ENCODE data around the gene HOPX. TPM values are rescaled to one million over a fixed set of nuclear protein-coding genes. Genes with fewer than 3 reads are reported as not detected.
"Not testable (repeated sequence)": the region's sequence is repeated elsewhere in the genome, so short reads cannot be mapped to it uniquely, and the experiment has no call there.

The HOPX gene
- polyA plus RNA-seq, 3 donors, result 13.9 to 20.4 (median 15.8) TPM

GRCh38 chr4:56696056-56696455 lies 15.0 kb upstream of the HOPX start:
- DNase-seq (ENCODE audit: extremely low read depth in 1 of 11, low read depth in 9 of 11, low spot score in 4 of 11), result no peak

- DNase-seq (ENCODE audit: extremely low read depth in 1 of 11, low read depth in 9 of 11, low spot score in 4 of 11), result not testable (repeated sequence)
Measured at GRCh38 chr4:56693476-56693875, 12.4 kb upstream of the HOPX start.

GRCh38 chr4:56692576-56692975 lies 11.5 kb upstream of the HOPX start:
- DNase-seq (ENCODE audit: extremely low read depth in 1 of 11, low read depth in 9 of 11, low spot score in 4 of 11), result no peak

- DNase-seq (ENCODE audit: extremely low read depth in 1 of 11, low read depth in 9 of 11, low spot score in 4 of 11), result no peak
Measured at GRCh38 chr4:56691425-56691824, 10.3 kb upstream of the HOPX start.

- DNase-seq (ENCODE audit: extremely low read depth in 1 of 11, low read depth in 9 of 11, low spot score in 4 of 11), result no peak
Measured at GRCh38 chr4:56690393-56690792, 9.3 kb upstream of the HOPX start.

- no peak for DNase-seq (ENCODE audit: extremely low read depth in 1 of 11, low read depth in 9 of 11, low spot score in 4 of 11)
Measured at GRCh38 chr4:56689201-56689969, 8.3 kb upstream of the HOPX start.

- no peak for DNase-seq (ENCODE audit: extremely low read depth in 1 of 11, low read depth in 9 of 11, low spot score in 4 of 11)
Measured at GRCh38 chr4:56688094-56688647, 7.1 kb upstream of the HOPX start.

GRCh38 chr4:56686537-56687231 lies 5.6 kb upstream of the HOPX start:
- no peak for DNase-seq (ENCODE audit: extremely low read depth in 1 of 11, low read depth in 9 of 11, low spot score in 4 of 11)

- DNase-seq (ENCODE audit: extremely low read depth in 1 of 11, low read depth in 9 of 11, low spot score in 4 of 11), result no peak
Measured at GRCh38 chr4:56684320-56685050, 3.4 kb upstream of the HOPX start.

- DNase-seq (ENCODE audit: extremely low read depth in 1 of 11, low read depth in 9 of 11, low spot score in 4 of 11), result no peak
Measured at GRCh38 chr4:56683455-56683854, 2.4 kb upstream of the HOPX start.

GRCh38 chr4:56681853-56682525 lies 893 bp upstream of the HOPX start:
- no peak for DNase-seq (ENCODE audit: extremely low read depth in 1 of 11, low read depth in 9 of 11, low spot score in 4 of 11)

- DNase-seq (ENCODE audit: extremely low read depth in 1 of 11, low read depth in 9 of 11, low spot score in 4 of 11), result no peak
Measured at GRCh38 chr4:56680266-56680665, 830 bp downstream of the HOPX start.

GRCh38 chr4:56677711-56678110 lies 3.4 kb downstream of the HOPX start:
- no peak for DNase-seq (ENCODE audit: extremely low read depth in 1 of 11, low read depth in 9 of 11, low spot score in 4 of 11)

- DNase-seq (ENCODE audit: extremely low read depth in 1 of 11, low read depth in 9 of 11, low spot score in 4 of 11), result no peak
Measured at GRCh38 chr4:56674984-56675383, 6.1 kb downstream of the HOPX start.

GRCh38 chr4:56671860-56672259 lies 9.2 kb downstream of the HOPX start:
- no peak for DNase-seq (ENCODE audit: extremely low read depth in 1 of 11, low read depth in 9 of 11, low spot score in 4 of 11)

- DNase-seq (ENCODE audit: extremely low read depth in 1 of 11, low read depth in 9 of 11, low spot score in 4 of 11), result no peak
Measured at GRCh38 chr4:56671373-56671772, 9.7 kb downstream of the HOPX start.

GRCh38 chr4:56668267-56668666 lies 12.8 kb downstream of the HOPX start:
- DNase-seq (ENCODE audit: extremely low read depth in 1 of 11, low read depth in 9 of 11, low spot score in 4 of 11), result no peak

- not testable (repeated sequence) for DNase-seq (ENCODE audit: extremely low read depth in 1 of 11, low read depth in 9 of 11, low spot score in 4 of 11)
Measured at GRCh38 chr4:56667396-56667795, 13.7 kb downstream of the HOPX start.

GRCh38 chr4:56666279-56666678 lies 14.8 kb downstream of the HOPX start:
- no peak for DNase-seq (ENCODE audit: extremely low read depth in 1 of 11, low read depth in 9 of 11, low spot score in 4 of 11)

Measured in renal cortex interstitium (tissue), 11 donors.